IMR-90 (cell line): ENCODE results near the gene CES4A. TPM values are rescaled to one million over a fixed set of nuclear protein-coding genes. Genes with fewer than 3 reads are reported as not detected.

Experiments
- ATAC-seq: fragments of 200-7000 bp; cut with Tn5 transposase; 2 replicates; pipeline ENCODE4 v1.9.1; 2020; ENCODE audit warnings: low read depth, mild to moderate bottlenecking, moderate library complexity
- BruUV-seq: library from RNA; stranded (reverse); fragments of 400-500 nt; replicated peaks from 2 replicates; lab custom pipeline; 2021; lab: Mats Ljungman, UMichigan
- CTCF ChIA-PET: fragments of 300-600 bp; formaldehyde crosslinking; extraction: SDS; loops from one replicate; lab custom pipeline; 2021; ENCODE audit warnings: antibody characterized with exemption; lab: Yijun Ruan, JAX
- POLR2A ChIA-PET: fragments of 300-600 bp; sonication (Branson Sonifier 250); formaldehyde crosslinking; loops from one replicate; lab custom pipeline; 2022; ENCODE audit warnings: antibody characterized with exemption; ENCODE audit not compliant: unreplicated experiment; lab: Charles Lee
- DNase-seq: peaks from one replicate; pipeline ENCODE4 v3.0.0; 2013
- H2AFZ ChIP-seq: replicated peaks from 2 replicates; pipeline ENCODE3; 2013; ENCODE audit warnings: low read length, mild to moderate bottlenecking; ENCODE audit not compliant: poor library complexity
- H2AK5ac ChIP-seq: 2 replicates; pipeline ENCODE4 v1.6.1; 2013; ENCODE audit warnings: low read depth, low read length, inconsistent platforms
- H2AK9ac ChIP-seq: replicated peaks from 2 replicates; pipeline ENCODE3; 2013; ENCODE audit warnings: mild to moderate bottlenecking, low read depth, low read length, moderate library complexity; ENCODE audit not compliant: poor library complexity
- H2BK120ac ChIP-seq: 2 replicates; pipeline ENCODE4 v1.6.1; 2013; ENCODE audit warnings: low read depth, low read length, inconsistent platforms
- H2BK15ac ChIP-seq: 3 replicates; pipeline ENCODE4 v1.6.1; 2013; ENCODE audit warnings: low read depth, low read length, inconsistent platforms
- H2BK20ac ChIP-seq: 2 replicates; pipeline ENCODE4 v1.6.1; 2013; ENCODE audit warnings: low read depth, mild to moderate bottlenecking, inconsistent platforms, low read length, moderate library complexity
- H2BK5ac ChIP-seq: 2 replicates; pipeline ENCODE4 v1.6.1; 2013; ENCODE audit warnings: mild to moderate bottlenecking, low read depth, low read length, inconsistent platforms; ENCODE audit not compliant: poor library complexity, severe bottlenecking
- H3K14ac ChIP-seq: replicated peaks from 2 replicates; pipeline ENCODE4 v1.6.1; 2013; ENCODE audit warnings: low read depth, low read length, inconsistent platforms
- H3K18ac ChIP-seq: 2 replicates; pipeline ENCODE4 v1.6.1; 2013; ENCODE audit warnings: low read depth, low read length, control low read depth
- H3K23ac ChIP-seq: 2 replicates; pipeline ENCODE4 v1.6.1; 2013; ENCODE audit warnings: low read depth, low read length, inconsistent platforms
- H3K27ac ChIP-seq: 2 replicates; pipeline ENCODE4 v1.5.1; 2013; ENCODE audit warnings: mild to moderate bottlenecking, control low read depth, low read length; ENCODE audit not compliant: insufficient read depth
- H3K27me3 ChIP-seq: 2 replicates; pipeline ENCODE4 v1.6.1; 2013; ENCODE audit warnings: low read length; ENCODE audit not compliant: control insufficient read depth, insufficient read depth
- H3K36me3 ChIP-seq: 2 replicates; pipeline ENCODE4 v1.6.1; 2013; ENCODE audit warnings: low read length, mixed read lengths; ENCODE audit not compliant: control insufficient read depth, insufficient read depth
- H3K4ac ChIP-seq: 2 replicates; pipeline ENCODE4 v1.6.1; 2013; ENCODE audit warnings: low read depth, low read length, inconsistent platforms
- H3K4me1 ChIP-seq: 2 replicates; pipeline ENCODE4 v1.6.1; 2013; ENCODE audit warnings: low read length, mixed read lengths; ENCODE audit not compliant: control insufficient read depth, insufficient read depth
- H3K4me2 ChIP-seq: 2 replicates; pipeline ENCODE4 v1.6.1; 2013; ENCODE audit warnings: low read depth, mild to moderate bottlenecking, control low read depth, low read length, moderate library complexity
- H3K4me3 ChIP-seq: 2 replicates; pipeline ENCODE4 v1.5.1; 2013; ENCODE audit warnings: low read depth, mild to moderate bottlenecking, control low read depth, low read length, moderate library complexity; ENCODE audit not compliant: insufficient read depth
- H3K56ac ChIP-seq: 2 replicates; pipeline ENCODE4 v1.6.1; 2013; ENCODE audit warnings: low read length, inconsistent platforms; ENCODE audit not compliant: insufficient read depth; ENCODE audit errors: extremely low read depth
- H3K79me1 ChIP-seq, 2 experiments: 2 replicates each; pipeline ENCODE4 v1.6.1; 2013; ENCODE audit warnings: low read length in 2 of 2, inconsistent platforms in 1 of 2, low read depth in 1 of 2
- H3K9ac ChIP-seq: 2 replicates; pipeline ENCODE4 v1.6.1; 2013; ENCODE audit warnings: low read depth, low read length, control low read depth
- H3K9me1 ChIP-seq: 2 replicates; pipeline ENCODE4 v1.6.1; 2013; ENCODE audit warnings: low read length, inconsistent platforms; ENCODE audit not compliant: insufficient read depth
- H3K9me3 ChIP-seq: 2 replicates; pipeline ENCODE4 v1.6.1; 2013; ENCODE audit warnings: low read length; ENCODE audit not compliant: control insufficient read depth, insufficient read depth
- H4K20me1 ChIP-seq: 2 replicates; pipeline ENCODE4 v1.6.1; 2013; ENCODE audit warnings: low read length, inconsistent platforms; ENCODE audit not compliant: insufficient read depth
- H4K5ac ChIP-seq: 2 replicates; pipeline ENCODE4 v1.6.1; 2013; ENCODE audit warnings: mild to moderate bottlenecking, low read depth, low read length, control low read depth
- H4K8ac ChIP-seq, 2 experiments: 2 replicates each; pipeline ENCODE4 v1.6.1; 2013; ENCODE audit warnings: low read depth in 2 of 2, low read length in 2 of 2, control low read depth in 1 of 2, inconsistent platforms in 1 of 2
- H4K91ac ChIP-seq: 2 replicates; pipeline ENCODE4 v1.6.1; 2013; ENCODE audit warnings: low read depth, low read length, inconsistent platforms; ENCODE audit not compliant: insufficient read depth
- RCOR1 ChIP-seq: IDR thresholded peaks from 2 replicates; pipeline ENCODE4 v1.6.1; 2012; ENCODE audit warnings: mild to moderate bottlenecking, low read length, improper control_type of control experiment; ENCODE audit not compliant: insufficient replicate concordance
- WGBS, 2 experiments: methylation state at CpG; one replicate each; pipeline versions ENCODE4 v1.1.5 to v1.1.7; 2013; ENCODE audit warnings: missing lambda C conversion rate in 2 of 2; ENCODE audit not compliant: insufficient read length in 1 of 2; ENCODE audit errors: extremely low coverage in 2 of 2; 5-methylcytosine and 5-hydroxymethylcytosine counted together
- dilution Hi-C: fragments of 300-500 bp; cut with HindIII; formaldehyde crosslinking; loops from one replicate; pipeline ENCODE4 v1.14.3; 2018; ENCODE audit warnings: low sequenced_read_pairs; ENCODE audit not compliant: unreplicated experiment
- in situ Hi-C: fragments of 300-500 bp; cut with MboI; formaldehyde crosslinking; loops from 3 replicates; pipeline ENCODE4 v1.14.3; 2019; ENCODE audit warnings: low sequenced_read_pairs, inconsistent platforms, mixed read lengths
- intact Hi-C: fragments of 100-400 bp; cut with micrococcal nuclease; formaldehyde crosslinking; loops from 2 replicates; pipeline ENCODE4 v1.10.0; 2022
- polyA plus RNA-seq, 3 experiments: library from polyadenylated mRNA; depleted of rRNA; stranded (reverse); fragments of >200 nt; gene quantifications; 2 replicates each; pipeline ENCODE4 v1.2.3, GENCODE V29; 2012; ENCODE audit warnings: low replicate concordance in 1 of 3
- total RNA-seq: library from RNA; depleted of rRNA; stranded (reverse); fragments of >200 nt; gene quantifications from 2 replicates; pipeline ENCODE4 v1.2.3, GENCODE V29; 2012
- TF ChIP-seq, protein P1 (sequence below): fragments of 150-350 bp; IDR thresholded peaks from 2 replicates; pipeline ENCODE4 v1.6.1; 2017; ENCODE audit warnings: mild to moderate bottlenecking, antibody characterized with exemption, low read length, low read depth

Gene CES4A
- total and polyA plus RNA-seq, 2 of the 4 experiments (the other 2 are of a cell fraction): 0.72 to 4.7 TPM

DNA sequence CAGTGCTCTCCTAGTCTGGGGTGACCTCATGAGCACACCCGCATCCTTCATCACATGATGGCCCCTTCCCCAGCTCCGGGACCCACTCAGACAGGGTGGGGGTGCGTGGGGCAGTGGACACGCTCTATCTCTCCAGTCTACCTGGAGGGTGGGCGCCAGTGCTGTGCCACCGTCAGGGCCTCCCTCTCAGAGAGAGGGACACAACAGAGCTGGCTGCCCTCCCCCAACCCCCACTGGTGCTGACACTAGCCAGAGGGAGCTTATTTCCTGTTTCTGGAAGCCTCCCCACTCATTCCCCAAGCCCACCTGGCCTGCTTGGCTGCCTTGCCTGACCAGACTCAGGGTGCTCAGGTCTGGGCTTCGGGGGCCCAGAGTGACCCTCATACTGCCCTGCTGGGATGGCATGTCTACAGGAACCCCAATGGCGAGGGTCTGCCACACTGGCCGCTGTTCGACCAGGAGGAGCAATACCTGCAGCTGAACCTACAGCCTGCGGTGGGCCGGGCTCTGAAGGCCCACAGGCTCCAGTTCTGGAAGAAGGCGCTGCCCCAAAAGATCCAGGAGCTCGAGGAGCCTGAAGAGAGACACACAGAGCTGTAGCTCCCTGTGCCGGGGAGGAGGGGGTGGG, 44.8 kb upstream of the CES4A start:
- in situ Hi-C loops: no loop called here
- Histone ChIP-seq H3K27ac (no peak overlapping the region), H3K14ac (no peak overlapping the region), H3K9me3 (no peaks in the 10 kb centered on the region), H2BK15ac (no peak overlapping the region), H2BK20ac (no peak overlapping the region), H3K79me1 (peaks cover 2 to 26% of the 10 kb centered on the region in 2 experiments), H2AK5ac (no peak overlapping the region), H4K20me1 (no peaks in the 10 kb centered on the region; the same call in 1 of the 2 replicates), H2BK120ac (no peak overlapping the region), H3K4me3 (no peak overlapping the region), H3K27me3 (peaks cover 5% of the 10 kb centered on the region; the same call in 1 of the 2 replicates), H3K23ac (no peak overlapping the region), H3K56ac (no peak overlapping the region), H2AK9ac (no peak overlapping the region), H4K5ac (no peak overlapping the region), H3K36me3 (peaks cover 53% of the 10 kb centered on the region), H3K18ac (no peak overlapping the region), H2AFZ (peak overlapping the region; percentile 35), H3K4me1 (peaks cover 5% of the 10 kb centered on the region), H4K91ac (no peak overlapping the region), H2BK5ac (no peak overlapping the region), H4K8ac (no peak overlapping the region), H3K4ac (no peak overlapping the region), H3K9me1 (peaks cover 5% of the 10 kb centered on the region; the same call in 1 of the 2 replicates), H3K9ac (no peak overlapping the region), H3K4me2 (no peak overlapping the region)
- DNase-seq (no peak), ATAC-seq (no peak)
- CTCF ChIA-PET: interaction anchor here (1.0 to 2.7 kb wide), 2 partner anchors 17 to 48 kb away, joined by 3 to 11 read pairs; partner anchors contain the start of gene CES3
- 100% methylated on average over 2 of the region's 15 CpGs; no CpG with 5 or more reads in 1 of the 2 experiments for WGBS, 2 experiments
- POLR2A ChIA-PET: interaction anchor here (0.5 kb wide), 1 partner anchor 248 kb away, joined by 3 read pairs; no protein-coding TSS in a partner anchor
- no TSS peak for BruUV-seq
- no peak for TF ChIP-seq RCOR1
- TF ChIP-seq, protein P1, sequence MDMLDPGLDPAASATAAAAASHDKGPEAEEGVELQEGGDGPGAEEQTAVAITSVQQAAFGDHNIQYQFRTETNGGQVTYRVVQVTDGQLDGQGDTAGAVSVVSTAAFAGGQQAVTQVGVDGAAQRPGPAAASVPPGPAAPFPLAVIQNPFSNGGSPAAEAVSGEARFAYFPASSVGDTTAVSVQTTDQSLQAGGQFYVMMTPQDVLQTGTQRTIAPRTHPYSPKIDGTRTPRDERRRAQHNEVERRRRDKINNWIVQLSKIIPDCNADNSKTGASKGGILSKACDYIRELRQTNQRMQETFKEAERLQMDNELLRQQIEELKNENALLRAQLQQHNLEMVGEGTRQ: no peak
- intact Hi-C loops: no loop called here
- dilution Hi-C loops: no loop called here
